HG03571 (cell line): ENCODE data around the gene KRTAP1-3.
"Not testable (repeated sequence)": the region's sequence is repeated elsewhere in the genome, so short reads cannot be mapped to it uniquely, and the experiment has no call there.

Experiments used
- ATAC-seq: cut with Tn5 transposase; IDR thresholded peaks from one replicate; pipeline ENCODE4 v1.9.1; 2021; ENCODE audit not compliant: unreplicated experiment

Gene KRTAP1-3

GRCh38 chr17:41012326-41013120, 22.2 kb downstream of the KRTAP1-3 start:
- ATAC-seq: no peak

- ATAC-seq: no peak
Measured at GRCh38 chr17:41010441-41010840, 24.2 kb downstream of the KRTAP1-3 start.

GRCh38 chr17:41009936-41010335, 24.7 kb downstream of the KRTAP1-3 start:
- ATAC-seq: no peak

GRCh38 chr17:41009301-41009760, 25.3 kb downstream of the KRTAP1-3 start:
- ATAC-seq: no peak

GRCh38 chr17:41008811-41009210, 25.9 kb downstream of the KRTAP1-3 start, which contains the start of gene KRTAP3-1:
KRTAP3-1 (minus strand) TSS chr17:41009128; CDS start chr17:41009074, 54 bp downstream.
- ATAC-seq: no peak

- no peak for ATAC-seq
Measured at GRCh38 chr17:41004397-41004796, 30.3 kb downstream of the KRTAP1-3 start.

- no peak for ATAC-seq
Measured at GRCh38 chr17:41003926-41004325, 30.7 kb downstream of the KRTAP1-3 start.

GRCh38 chr17:41002814-41003213, 31.9 kb downstream of the KRTAP1-3 start:
- ATAC-seq: no peak

- ATAC-seq: no peak
Measured at GRCh38 chr17:41001795-41002194, 32.9 kb downstream of the KRTAP1-3 start.

GRCh38 chr17:40999563-40999962, 35.1 kb downstream of the KRTAP1-3 start, which contains the start of gene KRTAP3-2:
KRTAP3-2 (minus strand) TSS chr17:40999906; CDS start chr17:40999853, 53 bp downstream.
- not testable (repeated sequence) for ATAC-seq

- no peak for ATAC-seq
Measured at GRCh38 chr17:40997361-40997760, 37.3 kb downstream of the KRTAP1-3 start.

GRCh38 chr17:40996829-40997228, 37.8 kb downstream of the KRTAP1-3 start:
- ATAC-seq: no peak

GRCh38 chr17:40995116-40995515, 39.6 kb downstream of the KRTAP1-3 start:
- ATAC-seq: no peak

- ATAC-seq: no peak
Measured at GRCh38 chr17:40993839-40994238, 40.8 kb downstream of the KRTAP1-3 start, which contains the start of gene KRTAP3-3. KRTAP3-3 (minus strand) TSS chr17:40994164; CDS start chr17:40994097, 67 bp downstream.

GRCh38 chr17:40993084-40993483, 41.6 kb downstream of the KRTAP1-3 start:
- no peak for ATAC-seq

GRCh38 chr17:40992666-40993065, 42.0 kb downstream of the KRTAP1-3 start:
- no peak for ATAC-seq

- no peak for ATAC-seq
Measured at GRCh38 chr17:40986920-40987319, 47.8 kb downstream of the KRTAP1-3 start.

GRCh38 chr17:40984226-40984625, 50.4 kb downstream of the KRTAP1-3 start, which contains the start of gene KRT40:
KRT40 (minus strand) TSS chr17:40984326; CDS start chr17:40984273, 53 bp downstream.
- ATAC-seq: no peak
